Hepatocyte (in vitro differentiated cells): Measurements from ENCODE around the gene NSUN6. TPM values are rescaled to one million over a fixed set of nuclear protein-coding genes. Genes with fewer than 3 reads are reported as not detected.

Source experiments
- DNase-seq: peaks from one replicate; pipeline ENCODE4 v3.0.0-alpha.2; 2016; ENCODE audit warnings: low spot score
- H2AFZ ChIP-seq: fragments of 200-600 bp; sonication (generic); 2 replicates; pipeline ENCODE4 v1.6.0; 2016; ENCODE audit warnings: antibody characterized with exemption, mild to moderate bottlenecking
- H3K27ac ChIP-seq: fragments of 200-600 bp; sonication (generic); 2 replicates; pipeline ENCODE4 v1.5.1; 2016; ENCODE audit warnings: mild to moderate bottlenecking
- H3K27me3 ChIP-seq: fragments of 200-600 bp; sonication (generic); 2 replicates; pipeline ENCODE4 v1.6.1; 2016
- H3K36me3 ChIP-seq: fragments of 200-600 bp; sonication (generic); replicated peaks from 2 replicates; pipeline ENCODE4 v1.5.1; 2016; ENCODE audit warnings: low read depth; ENCODE audit not compliant: insufficient read depth
- H3K4me1 ChIP-seq: fragments of 200-600 bp; sonication (generic); 2 replicates; pipeline ENCODE4 v1.5.1; 2016; ENCODE audit warnings: mild to moderate bottlenecking, moderate library complexity; ENCODE audit not compliant: insufficient read depth
- H3K4me2 ChIP-seq: fragments of 200-600 bp; sonication (generic); 2 replicates; pipeline ENCODE4 v1.6.0; 2016
- H3K4me3 ChIP-seq: fragments of 200-600 bp; sonication (generic); 2 replicates; pipeline ENCODE4 v1.5.1; 2016; ENCODE audit warnings: mild to moderate bottlenecking
- H3K79me2 ChIP-seq: fragments of 200-600 bp; sonication (generic); 2 replicates; pipeline ENCODE4 v1.6.0; 2017; ENCODE audit warnings: mild to moderate bottlenecking
- H3K9me2 ChIP-seq: fragments of 200-600 bp; sonication (generic); replicated peaks from 2 replicates; pipeline ENCODE4 v1.6.0; 2017; ENCODE audit warnings: mild to moderate bottlenecking; ENCODE audit not compliant: insufficient read depth
- H3K9me3 ChIP-seq: fragments of 200-600 bp; sonication (generic); 2 replicates; pipeline ENCODE4 v1.5.1; 2016; ENCODE audit warnings: low read depth, mild to moderate bottlenecking
- H4K20me1 ChIP-seq: fragments of 200-600 bp; sonication (generic); 2 replicates; pipeline ENCODE4 v1.6.0; 2016; ENCODE audit warnings: mild to moderate bottlenecking; ENCODE audit not compliant: insufficient read depth, poor library complexity, severe bottlenecking
- EZH2 ChIP-seq: fragments of 200-600 bp; sonication (generic); IDR thresholded peaks from 2 replicates; pipeline ENCODE4 v1.6.1; 2016; ENCODE audit warnings: antibody characterized with exemption, mild to moderate bottlenecking, borderline replicate concordance
- EZH2phosphoT487 ChIP-seq: fragments of 200-600 bp; sonication (generic); IDR thresholded peaks from one replicate; pipeline ENCODE4 v1.6.1; 2018; ENCODE audit warnings: antibody characterized with exemption, mild to moderate bottlenecking, low read depth, moderate library complexity; ENCODE audit not compliant: unreplicated experiment, severe bottlenecking
- WGBS: methylation state at CpG from one replicate; pipeline ENCODE4 v1.1.6; 2016; ENCODE audit warnings: low lambda C conversion rate; ENCODE audit errors: missing lambda C conversion rate; 5-methylcytosine and 5-hydroxymethylcytosine counted together
- polyA plus RNA-seq: library from polyadenylated mRNA; unstranded; fragments of >200 nt; fragmentation: Nextera tagmentation; extraction: Ambion mirVana; gene quantifications from 2 replicates; pipeline ENCODE4 v1.2.1, GENCODE V29; 2016
- total RNA-seq: library from RNA; depleted of rRNA; stranded (reverse); fragments of >200 nt; gene quantifications from 2 replicates; pipeline ENCODE4 v1.2.3, GENCODE V29; 2014
- TF ChIP-seq, protein P1 (sequence below): fragments of 200-600 bp; sonication (generic); IDR thresholded peaks from 2 replicates; pipeline ENCODE4 v1.5.1; 2016; ENCODE audit warnings: antibody characterized with exemption, mild to moderate bottlenecking; ENCODE audit not compliant: poor library complexity

The NSUN6 gene
- total and polyA plus RNA-seq, 2 experiments from 2014 or later: 12.2 to 14.6 TPM

DNA sequence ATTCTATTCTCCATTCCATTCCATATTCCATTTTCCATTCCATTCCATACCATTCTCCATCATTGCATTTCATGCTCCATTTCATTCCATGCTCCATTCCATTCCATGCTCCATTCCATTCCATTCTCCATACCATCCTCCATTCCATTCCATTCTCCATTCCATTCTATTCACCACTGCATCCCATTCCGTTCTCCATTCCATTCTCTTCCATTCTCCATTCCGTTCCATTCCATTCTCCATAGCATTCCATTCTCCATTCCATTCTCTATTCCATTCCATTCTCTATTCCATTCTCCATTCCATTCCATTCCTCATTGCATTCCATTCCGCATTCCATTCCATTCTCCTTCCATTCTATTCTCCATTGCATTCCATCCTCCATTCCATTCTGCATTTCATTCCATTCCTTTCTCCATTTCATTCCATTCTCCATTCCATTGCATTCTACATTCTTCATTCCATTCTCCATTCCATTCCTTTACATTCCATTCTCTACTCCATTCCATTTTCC lies 84.0 kb downstream of the NSUN6 start:
- Histone ChIP-seq H3K9me2 (no peaks in the 10 kb centered on the region), H3K27ac (no peak overlapping the region), H4K20me1 (no peaks in the 10 kb centered on the region), H2AFZ (no peak overlapping the region), H3K36me3 (no peaks in the 10 kb centered on the region), H3K4me1 (no peaks in the 10 kb centered on the region), H3K27me3 (no peaks in the 10 kb centered on the region), H3K4me2 (no peak overlapping the region), H3K9me3 (no peaks in the 10 kb centered on the region), H3K79me2 (no peaks in the 10 kb centered on the region), H3K4me3 (no peak overlapping the region)
- WGBS: 100% methylated on average over 3 of the region's 3 CpGs
- TF ChIP-seq EZH2 (no peak), EZH2phosphoT487 (no peak)
- TF ChIP-seq, protein P1, sequence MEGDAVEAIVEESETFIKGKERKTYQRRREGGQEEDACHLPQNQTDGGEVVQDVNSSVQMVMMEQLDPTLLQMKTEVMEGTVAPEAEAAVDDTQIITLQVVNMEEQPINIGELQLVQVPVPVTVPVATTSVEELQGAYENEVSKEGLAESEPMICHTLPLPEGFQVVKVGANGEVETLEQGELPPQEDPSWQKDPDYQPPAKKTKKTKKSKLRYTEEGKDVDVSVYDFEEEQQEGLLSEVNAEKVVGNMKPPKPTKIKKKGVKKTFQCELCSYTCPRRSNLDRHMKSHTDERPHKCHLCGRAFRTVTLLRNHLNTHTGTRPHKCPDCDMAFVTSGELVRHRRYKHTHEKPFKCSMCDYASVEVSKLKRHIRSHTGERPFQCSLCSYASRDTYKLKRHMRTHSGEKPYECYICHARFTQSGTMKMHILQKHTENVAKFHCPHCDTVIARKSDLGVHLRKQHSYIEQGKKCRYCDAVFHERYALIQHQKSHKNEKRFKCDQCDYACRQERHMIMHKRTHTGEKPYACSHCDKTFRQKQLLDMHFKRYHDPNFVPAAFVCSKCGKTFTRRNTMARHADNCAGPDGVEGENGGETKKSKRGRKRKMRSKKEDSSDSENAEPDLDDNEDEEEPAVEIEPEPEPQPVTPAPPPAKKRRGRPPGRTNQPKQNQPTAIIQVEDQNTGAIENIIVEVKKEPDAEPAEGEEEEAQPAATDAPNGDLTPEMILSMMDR: no peak
- no peak for DNase-seq

GRCh38 chr10:18566177-18566576 lies 85.2 kb downstream of the NSUN6 start:
- Histone ChIP-seq H3K9me2 (no peaks in the 10 kb centered on the region), H3K4me2 (no peak overlapping the region), H3K27ac (no peak overlapping the region), H3K4me1 (no peaks in the 10 kb centered on the region), H2AFZ (no peak overlapping the region), H3K9me3 (no peaks in the 10 kb centered on the region), H3K4me3 (no peak overlapping the region), H4K20me1 (no peaks in the 10 kb centered on the region), H3K79me2 (no peaks in the 10 kb centered on the region), H3K27me3 (no peaks in the 10 kb centered on the region), H3K36me3 (no peaks in the 10 kb centered on the region)
- 98% methylated on average over 4 of the region's 4 CpGs for WGBS
- no peak for DNase-seq
- TF ChIP-seq EZH2 (no peak), EZH2phosphoT487 (no peak)
- TF ChIP-seq, protein P1: no peak

DNA sequence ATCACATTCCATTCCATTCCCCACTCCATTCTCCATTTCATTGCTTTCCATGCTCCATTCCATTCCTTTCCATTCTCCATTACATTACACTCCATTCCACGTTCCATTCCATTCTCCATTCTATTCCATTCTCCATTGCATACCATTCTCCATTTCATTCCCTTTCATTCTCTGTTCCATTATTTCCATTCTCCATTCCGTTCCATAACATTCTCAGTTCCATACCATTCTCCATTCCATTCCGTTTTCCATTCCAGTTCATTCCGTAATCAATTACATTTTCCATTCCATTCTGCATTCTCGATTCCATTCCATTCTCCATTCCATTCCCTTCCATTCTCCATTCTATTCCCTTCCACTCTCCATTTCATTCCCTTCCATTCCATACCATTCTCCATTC lies 86.4 kb downstream of the NSUN6 start:
- Histone ChIP-seq H3K36me3 (no peaks in the 10 kb centered on the region), H3K9me3 (no peaks in the 10 kb centered on the region), H3K4me1 (no peaks in the 10 kb centered on the region), H3K27me3 (no peaks in the 10 kb centered on the region), H3K4me2 (no peak overlapping the region), H2AFZ (no peak overlapping the region), H3K27ac (no peak overlapping the region), H3K4me3 (no peak overlapping the region), H4K20me1 (no peaks in the 10 kb centered on the region), H3K79me2 (no peaks in the 10 kb centered on the region), H3K9me2 (no peaks in the 10 kb centered on the region)
- DNase-seq: no peak
- TF ChIP-seq EZH2 (no peak), EZH2phosphoT487 (no peak)
- TF ChIP-seq, protein P1: no peak
- WGBS: 100% methylated on average over 5 of the region's 5 CpGs
